K562 (cell line): ENCODE measurements around the gene ATP5F1D. TPM values are rescaled to one million over a fixed set of nuclear protein-coding genes. Genes with fewer than 3 reads are reported as not detected.
A peak's percentile ranks its signal among the peaks of the same experiment; 100 is the strongest.

Experiments
- ASH1L ChIP-seq: fragments of 450-650 bp; IDR thresholded peaks from 2 replicates; pipeline ENCODE4 v1.6.1; 2018; ENCODE audit warnings: borderline replicate concordance, mild to moderate bottlenecking, low read depth; ENCODE audit not compliant: partially characterized antibody
- CC2D1A ChIP-seq: fragments of 450-650 bp; IDR thresholded peaks from 2 replicates; pipeline ENCODE4 v1.6.1; 2017; ENCODE audit warnings: mild to moderate bottlenecking
- E2F4 ChIP-seq: sonication (generic); formaldehyde crosslinking; IDR thresholded peaks from 2 replicates; pipeline ENCODE4 v1.8.0; 2022; ENCODE audit warnings: mild to moderate bottlenecking, low read depth, missing genetic modification reagents
- ILF3 ChIP-seq: fragments of 450-650 bp; IDR thresholded peaks from 2 replicates; pipeline ENCODE4 v1.6.1; 2018; ENCODE audit warnings: antibody characterized with exemption, mild to moderate bottlenecking, moderate library complexity, borderline replicate concordance
- IRF2 ChIP-seq: sonication (generic); formaldehyde crosslinking; IDR thresholded peaks from 2 replicates; pipeline ENCODE4 v1.8.1; 2022; ENCODE audit warnings: mild to moderate bottlenecking, missing genetic modification reagents
- KLF1 ChIP-seq: fragments of 450-650 bp; IDR thresholded peaks from 2 replicates; pipeline ENCODE4 v1.6.1; 2016; ENCODE audit warnings: missing genetic modification characterization, missing compliant biosample characterization
- LEF1 ChIP-seq: fragments of 450-650 bp; IDR thresholded peaks from 2 replicates; pipeline ENCODE4 v1.6.1; 2016; ENCODE audit warnings: mild to moderate bottlenecking
- MCM3 ChIP-seq: fragments of 450-650 bp; IDR thresholded peaks from 2 replicates; pipeline ENCODE4 v1.6.1; 2016
- MTF1 ChIP-seq: fragments of 250-450 bp; sonication (Bioruptor Pico); IDR thresholded peaks from 2 replicates; pipeline ENCODE4 v1.9.0; 2021; ENCODE audit warnings: moderate library complexity, mild to moderate bottlenecking, inconsistent platforms, borderline replicate concordance
- TOE1 ChIP-seq, 2 experiments: fragments of 450-650 bp in 1 of 2; sonication (generic) in 1 of 2; formaldehyde crosslinking in 1 of 2; IDR thresholded peaks; 2 replicates each; pipeline versions ENCODE4 v1.7.1 to v1.8.0; 2016 to 2022; ENCODE audit warnings: borderline replicate concordance in 2 of 2, mild to moderate bottlenecking in 2 of 2, antibody characterized with exemption in 1 of 2, inconsistent platforms in 1 of 2, low read depth in 1 of 2, missing genetic modification reagents in 1 of 2, moderate library complexity in 1 of 2
- ZNF175 ChIP-seq: fragments of 200-800 bp; sonication (Bioruptor generic); IDR thresholded peaks from 2 replicates; pipeline ENCODE4 v1.6.1; 2016; ENCODE audit warnings: low read depth, mild to moderate bottlenecking, missing genetic modification characterization, missing compliant biosample characterization
- ZNF507 ChIP-seq: conservative IDR thresholded peaks from 2 replicates; pipeline ENCODE4 v1.6.1; 2017; ENCODE audit warnings: missing genetic modification characterization, missing compliant biosample characterization
- polyA plus RNA-seq, 8 experiments: library from polyadenylated mRNA; depleted of rRNA in 4 of 8; stranded (reverse) in 5 of 8; unstranded in 3 of 8; fragments of >200 nt; fragmentation: Nextera tagmentation in 2 of 8; fragmentation: Illumina TruSeq in 1 of 8; extraction: Ambion mirVana in 2 of 8; extraction: Trizol in 1 of 8; gene quantifications; 2 replicates each; pipeline versions ENCODE4 v1.2.1 to v1.2.3, GENCODE V29; 2011 to 2014; ENCODE audit warnings: inconsistent platforms in 1 of 8, missing spikeins in 1 of 8
- total RNA-seq, 7 experiments: library from RNA; depleted of rRNA in 6 of 7; stranded (reverse); fragments of >200 nt in 6 of 7; fragmentation: Illumina TruSeq in 2 of 7; extraction: Trizol in 2 of 7; gene quantifications; 2 replicates each; pipeline versions ENCODE4 v1.2.1 to v1.2.3, GENCODE V29; 2011 to 2021; ENCODE audit warnings: low replicate concordance in 1 of 7
- TF ChIP-seq, protein P1 (sequence below): IDR thresholded peaks from 2 replicates; pipeline ENCODE4 v1.6.1; 2012; ENCODE audit warnings: low read depth, low read length, improper control_type of control experiment, borderline replicate concordance
- TF ChIP-seq, protein P2 (sequence below): fragments of 450-650 bp; IDR thresholded peaks from 2 replicates; pipeline ENCODE4 v1.6.1; 2016; ENCODE audit warnings: mild to moderate bottlenecking, moderate library complexity

The ATP5F1D gene
- total and polyA plus RNA-seq, 9 of the 15 experiments (the other 6 are each of a cell fraction or from before 2014, with no cell fraction given): 3.9 to 409 (median 36.8) TPM

- TF ChIP-seq, protein P1, sequence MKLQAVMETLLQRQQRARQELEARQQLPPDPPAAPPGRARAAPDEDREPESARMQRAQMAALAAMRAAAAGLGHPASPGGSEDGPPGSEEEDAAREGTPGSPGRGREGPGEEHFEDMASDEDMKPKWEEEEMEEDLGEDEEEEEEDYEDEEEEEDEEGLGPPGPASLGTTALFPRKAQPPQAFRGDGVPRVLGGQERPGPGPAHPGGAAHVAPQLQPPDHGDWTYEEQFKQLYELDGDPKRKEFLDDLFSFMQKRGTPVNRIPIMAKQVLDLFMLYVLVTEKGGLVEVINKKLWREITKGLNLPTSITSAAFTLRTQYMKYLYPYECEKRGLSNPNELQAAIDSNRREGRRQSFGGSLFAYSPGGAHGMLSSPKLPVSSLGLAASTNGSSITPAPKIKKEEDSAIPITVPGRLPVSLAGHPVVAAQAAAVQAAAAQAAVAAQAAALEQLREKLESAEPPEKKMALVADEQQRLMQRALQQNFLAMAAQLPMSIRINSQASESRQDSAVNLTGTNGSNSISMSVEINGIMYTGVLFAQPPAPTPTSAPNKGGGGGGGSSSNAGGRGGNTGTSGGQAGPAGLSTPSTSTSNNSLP: no peak
- TF ChIP-seq IRF2 (no peak), ILF3 (no peak; the same call in 1 of the 2 replicates), CC2D1A (no peak), MCM3 (no peak), LEF1 (no peak), E2F4 (CRISPR knock-in tag) (no peak), ASH1L (no peak), TOE1 (IDR thresholded peaks at IDR 0.05; ENCODE audit: borderline replicate concordance) (peak; percentile 24; the same call in 1 of the 2 replicates), TOE1 (CRISPR knock-in tag; IDR thresholded peaks at IDR 0.05; ENCODE audit: borderline replicate concordance, low read depth) (no peak), KLF1 (tag) (no peak), ZNF507 (tag) (no peak), ZNF175 (CRISPR knock-in tag) (0 out of 2 replicates have a peak, but pooled peaks have one; percentile 7), MTF1 (CRISPR knock-in tag) (no peak)
- TF ChIP-seq, protein P2, sequence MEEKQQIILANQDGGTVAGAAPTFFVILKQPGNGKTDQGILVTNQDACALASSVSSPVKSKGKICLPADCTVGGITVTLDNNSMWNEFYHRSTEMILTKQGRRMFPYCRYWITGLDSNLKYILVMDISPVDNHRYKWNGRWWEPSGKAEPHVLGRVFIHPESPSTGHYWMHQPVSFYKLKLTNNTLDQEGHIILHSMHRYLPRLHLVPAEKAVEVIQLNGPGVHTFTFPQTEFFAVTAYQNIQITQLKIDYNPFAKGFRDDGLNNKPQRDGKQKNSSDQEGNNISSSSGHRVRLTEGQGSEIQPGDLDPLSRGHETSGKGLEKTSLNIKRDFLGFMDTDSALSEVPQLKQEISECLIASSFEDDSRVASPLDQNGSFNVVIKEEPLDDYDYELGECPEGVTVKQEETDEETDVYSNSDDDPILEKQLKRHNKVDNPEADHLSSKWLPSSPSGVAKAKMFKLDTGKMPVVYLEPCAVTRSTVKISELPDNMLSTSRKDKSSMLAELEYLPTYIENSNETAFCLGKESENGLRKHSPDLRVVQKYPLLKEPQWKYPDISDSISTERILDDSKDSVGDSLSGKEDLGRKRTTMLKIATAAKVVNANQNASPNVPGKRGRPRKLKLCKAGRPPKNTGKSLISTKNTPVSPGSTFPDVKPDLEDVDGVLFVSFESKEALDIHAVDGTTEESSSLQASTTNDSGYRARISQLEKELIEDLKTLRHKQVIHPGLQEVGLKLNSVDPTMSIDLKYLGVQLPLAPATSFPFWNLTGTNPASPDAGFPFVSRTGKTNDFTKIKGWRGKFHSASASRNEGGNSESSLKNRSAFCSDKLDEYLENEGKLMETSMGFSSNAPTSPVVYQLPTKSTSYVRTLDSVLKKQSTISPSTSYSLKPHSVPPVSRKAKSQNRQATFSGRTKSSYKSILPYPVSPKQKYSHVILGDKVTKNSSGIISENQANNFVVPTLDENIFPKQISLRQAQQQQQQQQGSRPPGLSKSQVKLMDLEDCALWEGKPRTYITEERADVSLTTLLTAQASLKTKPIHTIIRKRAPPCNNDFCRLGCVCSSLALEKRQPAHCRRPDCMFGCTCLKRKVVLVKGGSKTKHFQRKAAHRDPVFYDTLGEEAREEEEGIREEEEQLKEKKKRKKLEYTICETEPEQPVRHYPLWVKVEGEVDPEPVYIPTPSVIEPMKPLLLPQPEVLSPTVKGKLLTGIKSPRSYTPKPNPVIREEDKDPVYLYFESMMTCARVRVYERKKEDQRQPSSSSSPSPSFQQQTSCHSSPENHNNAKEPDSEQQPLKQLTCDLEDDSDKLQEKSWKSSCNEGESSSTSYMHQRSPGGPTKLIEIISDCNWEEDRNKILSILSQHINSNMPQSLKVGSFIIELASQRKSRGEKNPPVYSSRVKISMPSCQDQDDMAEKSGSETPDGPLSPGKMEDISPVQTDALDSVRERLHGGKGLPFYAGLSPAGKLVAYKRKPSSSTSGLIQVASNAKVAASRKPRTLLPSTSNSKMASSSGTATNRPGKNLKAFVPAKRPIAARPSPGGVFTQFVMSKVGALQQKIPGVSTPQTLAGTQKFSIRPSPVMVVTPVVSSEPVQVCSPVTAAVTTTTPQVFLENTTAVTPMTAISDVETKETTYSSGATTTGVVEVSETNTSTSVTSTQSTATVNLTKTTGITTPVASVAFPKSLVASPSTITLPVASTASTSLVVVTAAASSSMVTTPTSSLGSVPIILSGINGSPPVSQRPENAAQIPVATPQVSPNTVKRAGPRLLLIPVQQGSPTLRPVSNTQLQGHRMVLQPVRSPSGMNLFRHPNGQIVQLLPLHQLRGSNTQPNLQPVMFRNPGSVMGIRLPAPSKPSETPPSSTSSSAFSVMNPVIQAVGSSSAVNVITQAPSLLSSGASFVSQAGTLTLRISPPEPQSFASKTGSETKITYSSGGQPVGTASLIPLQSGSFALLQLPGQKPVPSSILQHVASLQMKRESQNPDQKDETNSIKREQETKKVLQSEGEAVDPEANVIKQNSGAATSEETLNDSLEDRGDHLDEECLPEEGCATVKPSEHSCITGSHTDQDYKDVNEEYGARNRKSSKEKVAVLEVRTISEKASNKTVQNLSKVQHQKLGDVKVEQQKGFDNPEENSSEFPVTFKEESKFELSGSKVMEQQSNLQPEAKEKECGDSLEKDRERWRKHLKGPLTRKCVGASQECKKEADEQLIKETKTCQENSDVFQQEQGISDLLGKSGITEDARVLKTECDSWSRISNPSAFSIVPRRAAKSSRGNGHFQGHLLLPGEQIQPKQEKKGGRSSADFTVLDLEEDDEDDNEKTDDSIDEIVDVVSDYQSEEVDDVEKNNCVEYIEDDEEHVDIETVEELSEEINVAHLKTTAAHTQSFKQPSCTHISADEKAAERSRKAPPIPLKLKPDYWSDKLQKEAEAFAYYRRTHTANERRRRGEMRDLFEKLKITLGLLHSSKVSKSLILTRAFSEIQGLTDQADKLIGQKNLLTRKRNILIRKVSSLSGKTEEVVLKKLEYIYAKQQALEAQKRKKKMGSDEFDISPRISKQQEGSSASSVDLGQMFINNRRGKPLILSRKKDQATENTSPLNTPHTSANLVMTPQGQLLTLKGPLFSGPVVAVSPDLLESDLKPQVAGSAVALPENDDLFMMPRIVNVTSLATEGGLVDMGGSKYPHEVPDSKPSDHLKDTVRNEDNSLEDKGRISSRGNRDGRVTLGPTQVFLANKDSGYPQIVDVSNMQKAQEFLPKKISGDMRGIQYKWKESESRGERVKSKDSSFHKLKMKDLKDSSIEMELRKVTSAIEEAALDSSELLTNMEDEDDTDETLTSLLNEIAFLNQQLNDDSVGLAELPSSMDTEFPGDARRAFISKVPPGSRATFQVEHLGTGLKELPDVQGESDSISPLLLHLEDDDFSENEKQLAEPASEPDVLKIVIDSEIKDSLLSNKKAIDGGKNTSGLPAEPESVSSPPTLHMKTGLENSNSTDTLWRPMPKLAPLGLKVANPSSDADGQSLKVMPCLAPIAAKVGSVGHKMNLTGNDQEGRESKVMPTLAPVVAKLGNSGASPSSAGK: peak; percentile 74
Observed at GRCh38 chr19:1274852-1275259, 33.3 kb downstream of the ATP5F1D start (continued).
